ENCODE data around the gene OPCML. TPM values are rescaled to one million over a fixed set of nuclear protein-coding genes. Genes with fewer than 3 reads are reported as not detected.

OPCML gene
- total and polyA plus RNA-seq, 2 of the 13 experiments (the other 11 are each of a cell fraction or from before 2014, with no cell fraction given) = not detected

GRCh38 chr11:132610216-132610615 is 922.1 kb downstream of the OPCML start:
- Histone ChIP-seq H3K4me3 (replicated peaks in 1 of 3; ENCODE audit: insufficient read depth in 1 of 3, low read depth in 2 of 3, low read length in 3 of 3) (no peak overlapping the region), H3K79me2 (ENCODE audit: insufficient read depth, low read length) (no peaks in the 10 kb centered on the region), H3K9me3 (ENCODE audit: low read length) (peaks cover 90% of the 10 kb centered on the region), H4K20me1 (ENCODE audit: insufficient read depth, low read length) (no peaks in the 10 kb centered on the region), H3K27me3 (ENCODE audit: control insufficient read depth in 1 of 2, insufficient read depth in 2 of 2, low read length in 2 of 2) (no peaks in the 10 kb centered on the region), H3K27ac (ENCODE audit: extremely low read length, insufficient read depth, low read length) (no peak overlapping the region), H3K36me3 (replicated peaks in 1 of 2; ENCODE audit: control insufficient read depth in 1 of 2, insufficient read depth in 2 of 2, low read length in 2 of 2) (no peaks in the 10 kb centered on the region), H2AFZ (ENCODE audit: low read length) (no peak overlapping the region), H3K9ac (ENCODE audit: insufficient read depth, low read depth, low read length) (no peak overlapping the region), H3K4me1 (ENCODE audit: insufficient read depth, low read length) (no peaks in the 10 kb centered on the region), H3K4me2 (ENCODE audit: low read depth, low read length) (no peak overlapping the region)
- ChIA-PET CTCF (ENCODE audit: low intra/inter-chr PET ratio, low total read pairs) (no interaction called here), POLR2A (no interaction called here)
- FAIRE-seq = no peak
- in situ Hi-C loops (cut with HindIII; ENCODE audit: extremely low pct_ligation_motif_present, low pct_unique_long_range_greater_than_20kb) (no loop called here), intact Hi-C loops (cut with micrococcal nuclease; ENCODE audit: unreplicated experiment) (no loop called here)
- no peak for ATAC-seq
- TF ChIP-seq ZNF503 (CRISPR knock-in tag; IDR thresholded peaks at IDR 0.05) = no peak
- DNase-seq (ENCODE audit: low spot score) = no peak
- 45% methylated on average over 8 of the region's 8 CpGs for WGBS (ENCODE audit: low lambda C conversion rate)
- no TSS peak for BruUV-seq (replicated peaks)

DNA sequence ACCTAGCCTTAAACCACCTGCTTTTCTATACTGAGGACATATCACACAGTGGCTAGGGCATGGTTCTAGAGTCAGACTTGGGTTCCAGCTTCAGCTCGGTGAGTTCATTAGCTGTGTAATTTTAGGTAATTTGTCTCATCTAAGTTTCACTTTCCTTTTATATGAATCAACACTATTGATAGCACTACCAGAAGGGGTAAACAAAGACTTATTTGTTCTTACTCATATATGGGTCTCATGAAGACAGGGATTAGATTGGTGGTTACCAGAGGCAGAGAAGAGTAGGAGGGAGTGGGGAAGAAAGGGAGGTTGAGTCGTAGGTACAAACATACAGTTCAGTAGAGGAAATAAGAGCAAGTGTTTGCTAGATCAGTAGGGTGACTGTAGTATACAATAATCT is 924.7 kb downstream of the OPCML start:
- H4K20me1 ChIP-seq (ENCODE audit: insufficient read depth, low read length) = no peaks in the 10 kb centered on the region
- BruUV-seq (replicated peaks) = no TSS peak
- H3K9me3 ChIP-seq (ENCODE audit: low read length) = peaks cover 87% of the 10 kb centered on the region
- H3K9ac ChIP-seq (ENCODE audit: insufficient read depth, low read depth, low read length) = no peak overlapping the region
- no peak overlapping the region for H3K4me2 ChIP-seq (ENCODE audit: low read depth, low read length)
- no peak overlapping the region for H3K27ac ChIP-seq (ENCODE audit: extremely low read length, insufficient read depth, low read length)
- H3K27me3 ChIP-seq (ENCODE audit: control insufficient read depth in 1 of 2, insufficient read depth in 2 of 2, low read length in 2 of 2) = no peaks in the 10 kb centered on the region
- H3K79me2 ChIP-seq (ENCODE audit: insufficient read depth, low read length) = no peaks in the 10 kb centered on the region
- CTCF ChIA-PET (ENCODE audit: low intra/inter-chr PET ratio, low total read pairs) = no interaction called here
- no peak for DNase-seq (ENCODE audit: low spot score)
- POLR2A ChIA-PET = no interaction called here
- in situ Hi-C loops (cut with HindIII; ENCODE audit: extremely low pct_ligation_motif_present, low pct_unique_long_range_greater_than_20kb) = no loop called here
- ATAC-seq = no peak
- no peak overlapping the region for H3K4me3 ChIP-seq (replicated peaks in 1 of 3; ENCODE audit: insufficient read depth in 1 of 3, low read depth in 2 of 3, low read length in 3 of 3)
- intact Hi-C loops (cut with micrococcal nuclease; ENCODE audit: unreplicated experiment) = no loop called here
- H2AFZ ChIP-seq (ENCODE audit: low read length) = no peak overlapping the region
- 0% methylated on average over 2 of the region's 2 CpGs for WGBS (ENCODE audit: low lambda C conversion rate)
- FAIRE-seq = no peak
- H3K4me1 ChIP-seq (ENCODE audit: insufficient read depth, low read length) = no peaks in the 10 kb centered on the region
- no peaks in the 10 kb centered on the region for H3K36me3 ChIP-seq (replicated peaks in 1 of 2; ENCODE audit: control insufficient read depth in 1 of 2, insufficient read depth in 2 of 2, low read length in 2 of 2)
- TF ChIP-seq ZKSCAN8 (CRISPR knock-in tag; IDR thresholded peaks at IDR 0.05; ENCODE audit: borderline replicate concordance) (no peak), NCOA5 (CRISPR knock-in tag; IDR thresholded peaks at IDR 0.05) (no peak), ZFP36L1 (CRISPR knock-in tag; IDR thresholded peaks at IDR 0.05) (no peak), SIX1 (CRISPR knock-in tag; IDR thresholded peaks at IDR 0.05; ENCODE audit: borderline replicate concordance) (no peak), HOMEZ (CRISPR knock-in tag; IDR thresholded peaks at IDR 0.05; ENCODE audit: low read depth) (no peak), ZNF441 (CRISPR knock-in tag; IDR thresholded peaks at IDR 0.05; ENCODE audit: borderline replicate concordance) (no peak), ISL2 (CRISPR knock-in tag; IDR thresholded peaks at IDR 0.05) (no peak), MEF2D (CRISPR knock-in tag; IDR thresholded peaks at IDR 0.05) (no peak), POLR2AphosphoS5 (IDR thresholded peaks at IDR 0.05; ENCODE audit: low read depth, low read length) (no peak), PTBP1 (IDR thresholded peaks at IDR 0.05; ENCODE audit: low read depth, low read length, poor library complexity, severe bottlenecking) (no peak), SAFB2 (CRISPR knock-in tag; IDR thresholded peaks at IDR 0.05; ENCODE audit: borderline replicate concordance, low read depth) (no peak), ATF6 (CRISPR knock-in tag; conservative IDR thresholded peaks at IDR 0.05) (no peak)

Data from HepG2 (cell line).